CD4-positive, alpha-beta T cell treated with Interleukin-6 at 100 ng/mL for 8 hours (primary cell): ENCODE data around the gene SLC18A2.

ENCODE experiments used
- DNase-seq: peaks from one replicate; pipeline ENCODE4 v3.0.0-alpha.2; 2020; ENCODE audit warnings: mixed read lengths, low spot score

SLC18A2 gene

DNA sequence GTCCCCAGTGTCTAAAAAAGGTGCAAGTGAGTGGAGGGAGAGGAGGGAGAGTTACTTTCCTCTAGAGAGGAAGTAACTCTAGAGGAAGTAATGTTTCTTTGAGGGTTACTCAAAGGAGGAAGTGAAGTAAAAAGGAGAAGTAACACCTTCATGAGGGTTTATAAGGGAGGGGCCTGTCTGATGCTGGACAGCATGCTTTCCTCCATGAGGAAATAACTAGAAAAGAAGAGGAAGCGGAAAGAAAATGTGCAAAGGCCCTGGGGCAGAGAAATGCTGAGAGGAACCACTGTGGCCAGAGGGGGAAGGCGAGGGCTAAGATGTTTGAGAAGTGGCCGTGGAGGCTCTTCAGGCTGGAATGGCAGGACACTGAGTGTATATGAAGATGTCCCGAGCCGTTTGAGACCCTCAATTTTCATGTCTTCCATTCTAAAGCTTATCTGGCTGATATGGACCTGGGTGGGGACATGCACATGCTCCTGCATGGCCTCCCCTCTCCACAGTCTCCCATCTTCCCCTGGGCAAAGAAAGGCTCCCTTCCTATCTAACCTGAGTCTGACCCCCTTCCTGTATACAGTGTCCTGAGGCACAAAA, 3.4 kb upstream of the SLC18A2 start:
- no peak for DNase-seq

DNA sequence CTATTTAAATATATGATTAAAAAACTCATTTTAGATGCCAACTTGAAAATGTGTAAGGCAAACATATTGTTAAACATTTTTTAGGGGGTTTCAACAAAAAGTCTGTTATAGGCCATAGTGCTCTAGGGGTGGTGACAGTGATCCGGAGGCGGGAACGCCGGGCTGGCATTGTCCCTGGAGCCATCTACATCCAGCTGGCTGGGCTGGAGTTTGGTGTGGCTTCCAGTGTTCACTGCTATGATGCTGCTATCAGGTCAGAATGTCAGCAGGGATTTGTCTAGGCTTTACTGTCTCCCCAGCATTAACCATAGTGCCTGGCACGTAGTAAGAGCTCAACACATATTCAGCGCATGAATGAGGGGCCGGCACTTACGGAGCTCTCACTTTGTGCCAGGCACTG, 1.9 kb upstream of the SLC18A2 start:
- no peak for DNase-seq

DNA sequence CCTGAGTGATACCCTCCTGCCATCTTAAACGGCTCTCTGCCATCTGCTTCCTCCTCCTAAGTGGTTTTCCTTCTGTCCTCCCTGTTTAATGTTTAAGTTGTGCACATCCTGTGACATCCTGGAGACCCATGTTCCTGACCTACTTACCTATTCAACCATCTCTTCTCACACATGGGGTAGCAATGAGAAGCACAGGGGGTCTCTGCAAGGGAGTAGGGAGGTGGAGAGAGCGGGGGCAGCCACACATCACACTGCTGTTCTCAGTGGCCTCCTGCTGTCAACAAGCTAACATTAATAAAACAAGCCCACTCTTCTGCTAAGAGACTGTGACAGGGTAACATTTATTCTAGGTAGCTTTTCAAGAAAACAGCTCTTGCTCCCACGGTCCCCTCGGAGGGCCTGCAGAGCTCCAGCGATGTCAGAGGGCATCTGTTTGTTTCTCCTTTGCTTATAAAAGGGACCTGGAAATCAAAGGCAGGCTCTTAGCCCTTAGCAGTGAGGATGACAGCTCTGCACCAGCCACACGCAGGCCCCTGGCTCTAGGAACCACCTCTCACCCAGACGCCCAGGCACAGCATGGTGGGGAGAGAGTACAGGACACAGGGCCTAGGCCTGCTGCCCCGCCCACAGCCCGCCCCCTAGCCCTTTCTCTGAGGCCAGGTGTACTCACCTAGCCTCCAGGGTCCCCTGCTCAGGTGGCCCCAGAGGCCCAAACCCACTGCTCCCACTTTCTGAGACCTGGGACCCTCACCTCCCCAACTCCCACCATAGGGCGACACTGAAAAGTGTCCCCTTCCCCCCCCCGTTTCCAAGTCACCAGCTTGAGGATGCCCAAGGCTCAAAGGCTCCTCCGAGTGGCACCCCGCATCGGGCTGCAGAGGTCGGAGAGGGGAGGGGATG, 943 bp upstream of the SLC18A2 start:
- DNase-seq, result no peak

DNA sequence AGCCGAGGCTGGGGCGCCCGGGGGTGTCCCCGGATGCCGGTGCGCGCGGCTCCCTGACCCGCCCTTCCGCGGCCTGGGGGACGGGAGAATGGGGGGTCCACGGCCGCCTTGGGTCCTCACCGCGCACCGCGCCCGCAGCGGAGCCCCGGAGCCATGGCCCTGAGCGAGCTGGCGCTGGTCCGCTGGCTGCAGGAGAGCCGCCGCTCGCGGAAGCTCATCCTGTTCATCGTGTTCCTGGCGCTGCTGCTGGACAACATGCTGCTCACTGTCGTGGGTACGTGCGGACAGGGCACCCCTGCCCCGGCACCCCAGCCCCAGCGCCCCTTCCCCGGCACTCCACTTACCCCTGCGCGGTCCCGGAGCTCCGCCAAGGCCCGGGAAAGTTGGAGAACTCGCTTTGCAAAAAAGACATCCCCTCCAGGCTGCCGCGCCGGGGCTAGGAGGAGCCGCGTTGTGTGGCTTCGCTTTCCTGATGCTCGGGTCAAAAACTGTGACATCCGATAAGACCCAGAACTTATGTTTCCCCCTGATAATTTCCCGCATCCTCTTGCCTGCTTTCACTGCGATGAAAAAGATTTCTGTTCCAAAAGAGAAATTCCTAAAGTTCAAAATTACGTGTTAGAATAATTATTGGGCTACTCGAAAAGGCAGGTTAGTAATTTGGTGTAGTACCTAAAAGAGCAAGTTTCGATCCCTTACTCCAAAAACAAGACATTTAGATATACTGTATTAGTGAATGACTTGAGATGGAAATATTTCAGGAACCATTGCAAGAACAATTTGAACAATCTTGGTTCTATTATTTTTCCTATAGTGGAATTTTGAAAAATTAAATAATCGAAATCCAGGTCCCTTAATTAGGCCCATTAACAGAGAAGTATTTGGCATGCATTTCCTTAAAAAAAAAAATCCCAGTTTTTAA, 888 bp downstream of the SLC18A2 start:
- no peak for DNase-seq

DNA sequence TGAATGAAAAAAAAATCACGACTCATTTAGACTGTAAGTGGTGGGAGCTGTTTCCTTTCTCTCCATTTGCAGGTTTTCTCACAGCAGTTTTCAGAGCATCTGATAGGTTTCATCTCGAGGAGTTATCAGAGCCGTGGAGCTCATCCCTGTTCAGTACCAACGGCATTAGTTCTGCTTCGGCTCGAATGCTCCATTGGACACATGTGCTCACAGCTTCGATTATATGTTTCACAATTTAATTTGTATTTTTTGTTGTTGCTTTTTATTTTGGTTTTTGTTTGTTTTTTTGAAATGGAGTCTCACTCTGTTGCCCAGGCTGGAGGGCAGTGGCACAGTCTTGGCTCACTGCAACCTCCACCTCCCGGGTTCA, 1.5 kb downstream of the SLC18A2 start:
- DNase-seq, result no peak

DNA sequence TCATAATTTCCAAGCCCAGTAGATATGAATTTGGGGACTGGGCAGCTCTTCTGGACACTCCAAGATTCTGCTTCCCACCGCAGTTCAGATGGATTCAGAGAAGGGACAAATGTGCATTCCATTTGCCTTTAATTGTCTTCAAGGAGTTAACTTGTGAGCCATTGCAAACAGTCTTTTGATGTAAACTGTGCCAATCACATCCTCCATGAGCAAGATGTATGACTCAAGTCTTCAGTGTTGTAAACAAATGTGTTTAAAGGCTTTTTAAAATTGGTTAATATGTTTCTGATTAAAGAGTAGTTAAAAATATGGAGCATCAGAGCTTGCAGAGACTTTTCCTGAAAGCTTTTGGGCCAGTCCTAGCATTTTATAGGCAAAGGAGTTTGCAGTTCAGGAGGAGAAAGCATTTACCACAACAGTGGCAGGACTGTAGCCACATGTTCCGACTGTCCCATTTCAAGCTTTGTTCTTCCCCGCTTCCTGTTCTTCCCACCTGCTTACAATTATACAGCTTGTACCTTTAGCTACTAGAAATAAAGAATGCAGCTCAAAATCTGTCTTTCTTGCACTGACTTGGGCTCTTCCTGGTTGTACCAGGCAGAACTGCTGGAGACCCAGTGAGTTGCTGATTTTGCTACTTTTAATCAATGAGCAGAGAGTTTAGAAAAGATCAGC, 6.2 kb downstream of the SLC18A2 start:
- DNase-seq, result no peak

DNA sequence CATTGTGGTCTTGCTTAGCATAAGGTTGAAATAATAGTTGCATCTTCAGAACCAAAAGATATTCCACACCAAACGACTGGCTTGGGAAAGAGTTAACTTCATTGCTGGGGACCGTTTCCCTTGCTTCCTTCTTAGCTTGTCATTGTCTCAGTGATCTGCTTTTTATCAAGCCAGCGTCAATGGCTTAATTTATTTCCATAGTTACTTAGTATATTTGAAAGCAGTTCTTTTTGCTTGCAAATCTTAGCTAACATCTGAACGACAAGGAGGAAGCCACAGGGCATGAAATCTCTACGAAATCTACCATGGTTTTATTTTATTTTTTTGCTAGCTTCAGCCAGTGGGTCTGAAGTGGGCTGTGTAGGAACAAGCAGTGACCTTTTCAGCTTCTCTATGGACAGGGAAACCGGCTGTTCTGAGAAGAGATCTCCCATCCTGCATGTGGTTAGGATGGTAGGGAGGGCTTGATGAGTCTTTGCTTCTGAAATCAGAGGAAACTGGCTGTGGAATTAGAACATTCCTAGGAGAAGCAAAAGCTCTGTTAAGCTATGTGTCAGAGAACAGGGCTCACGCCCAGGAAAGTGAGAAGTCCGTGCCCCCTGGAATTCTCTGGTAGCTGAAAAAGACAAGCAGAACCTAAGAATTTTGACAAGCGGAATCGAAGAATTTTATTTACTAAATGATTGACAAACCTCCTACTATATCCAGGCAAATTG, 8.0 kb downstream of the SLC18A2 start:
- DNase-seq, result no peak

DNA sequence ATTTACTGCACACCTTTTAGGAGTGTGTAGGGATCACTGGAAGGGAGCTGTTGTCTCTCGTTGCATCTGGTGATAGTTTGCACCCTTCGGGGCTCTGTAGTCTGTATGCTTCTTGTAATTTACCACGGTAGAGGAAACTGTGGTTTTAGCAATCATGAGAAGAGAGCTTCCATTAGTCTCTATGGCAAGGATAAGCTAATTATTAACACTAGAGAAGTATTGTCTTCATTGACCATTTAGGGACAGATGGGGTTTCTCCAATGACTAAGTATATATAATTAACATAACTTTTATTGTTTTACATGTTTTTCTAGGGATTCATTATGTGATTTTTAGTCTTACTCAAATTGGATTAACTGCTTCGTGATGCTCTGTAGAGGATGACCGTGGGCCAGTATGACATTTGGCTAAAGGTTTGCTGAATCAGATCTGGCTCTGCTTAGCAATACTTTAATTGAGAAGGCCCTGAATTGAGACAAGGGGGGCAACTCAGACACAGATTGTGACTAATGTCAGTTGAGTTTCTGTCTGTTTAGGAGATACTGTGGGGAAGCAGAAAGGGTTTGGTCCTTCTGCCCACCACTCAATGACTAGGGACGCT, 8.7 kb downstream of the SLC18A2 start:
- DNase-seq, result no peak

DNA sequence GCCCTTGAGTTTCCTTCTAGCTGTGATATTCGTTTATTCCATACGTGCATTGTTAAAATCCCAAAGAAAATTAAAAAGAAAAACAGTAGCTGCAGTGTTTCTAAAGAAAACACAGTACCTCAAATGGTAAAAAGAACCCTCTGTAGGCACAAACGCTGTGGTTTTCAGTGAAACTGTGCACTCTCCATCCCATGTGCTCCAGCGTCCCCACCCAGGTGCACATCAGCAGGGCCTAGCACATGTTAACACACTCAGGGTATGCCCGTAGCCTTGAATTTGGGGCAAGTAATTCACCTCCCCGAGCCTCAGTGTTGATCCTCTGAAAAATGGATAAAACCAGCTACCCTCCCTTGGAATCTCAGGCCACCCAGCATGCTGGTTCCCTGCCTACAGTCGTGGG, 9.5 kb downstream of the SLC18A2 start:
- no peak for DNase-seq

DNA sequence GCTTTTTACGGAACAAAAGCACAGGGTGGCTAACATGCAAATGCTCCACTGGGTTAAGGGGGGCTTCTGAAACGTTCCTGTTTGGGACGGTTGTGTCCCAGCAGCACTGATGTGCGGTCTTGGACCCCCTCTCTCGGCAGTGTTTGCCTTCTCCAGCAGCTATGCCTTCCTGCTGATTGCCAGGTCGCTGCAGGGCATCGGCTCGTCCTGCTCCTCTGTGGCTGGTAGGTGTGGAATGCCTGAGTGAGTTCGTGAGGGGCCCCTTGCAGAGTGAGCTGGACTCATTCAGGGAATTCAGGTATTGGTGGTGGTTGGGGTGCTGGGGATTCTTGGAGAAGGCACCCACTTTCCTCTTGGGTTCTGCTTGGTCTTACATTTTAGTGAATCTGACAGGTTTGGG, 13.0 kb downstream of the SLC18A2 start:
- DNase-seq, result no peak

DNA sequence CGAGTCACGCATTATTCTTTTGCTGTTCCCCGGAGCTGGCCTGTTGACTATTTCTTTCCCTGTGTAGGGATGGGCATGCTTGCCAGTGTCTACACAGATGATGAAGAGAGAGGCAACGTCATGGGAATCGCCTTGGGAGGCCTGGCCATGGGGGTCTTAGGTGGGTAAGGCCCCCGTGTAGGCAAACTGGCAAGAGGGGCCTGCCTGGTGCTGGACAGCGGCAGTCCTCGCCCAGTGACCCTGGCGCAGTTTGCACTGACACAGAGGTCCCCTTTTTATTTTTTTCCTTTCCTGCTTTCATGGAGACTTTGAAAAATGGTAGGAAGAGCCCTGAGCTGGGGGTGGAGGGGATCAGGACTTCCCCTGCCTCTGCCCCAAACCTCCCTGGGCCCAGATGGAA, 13.4 kb downstream of the SLC18A2 start:
- no peak for DNase-seq

DNA sequence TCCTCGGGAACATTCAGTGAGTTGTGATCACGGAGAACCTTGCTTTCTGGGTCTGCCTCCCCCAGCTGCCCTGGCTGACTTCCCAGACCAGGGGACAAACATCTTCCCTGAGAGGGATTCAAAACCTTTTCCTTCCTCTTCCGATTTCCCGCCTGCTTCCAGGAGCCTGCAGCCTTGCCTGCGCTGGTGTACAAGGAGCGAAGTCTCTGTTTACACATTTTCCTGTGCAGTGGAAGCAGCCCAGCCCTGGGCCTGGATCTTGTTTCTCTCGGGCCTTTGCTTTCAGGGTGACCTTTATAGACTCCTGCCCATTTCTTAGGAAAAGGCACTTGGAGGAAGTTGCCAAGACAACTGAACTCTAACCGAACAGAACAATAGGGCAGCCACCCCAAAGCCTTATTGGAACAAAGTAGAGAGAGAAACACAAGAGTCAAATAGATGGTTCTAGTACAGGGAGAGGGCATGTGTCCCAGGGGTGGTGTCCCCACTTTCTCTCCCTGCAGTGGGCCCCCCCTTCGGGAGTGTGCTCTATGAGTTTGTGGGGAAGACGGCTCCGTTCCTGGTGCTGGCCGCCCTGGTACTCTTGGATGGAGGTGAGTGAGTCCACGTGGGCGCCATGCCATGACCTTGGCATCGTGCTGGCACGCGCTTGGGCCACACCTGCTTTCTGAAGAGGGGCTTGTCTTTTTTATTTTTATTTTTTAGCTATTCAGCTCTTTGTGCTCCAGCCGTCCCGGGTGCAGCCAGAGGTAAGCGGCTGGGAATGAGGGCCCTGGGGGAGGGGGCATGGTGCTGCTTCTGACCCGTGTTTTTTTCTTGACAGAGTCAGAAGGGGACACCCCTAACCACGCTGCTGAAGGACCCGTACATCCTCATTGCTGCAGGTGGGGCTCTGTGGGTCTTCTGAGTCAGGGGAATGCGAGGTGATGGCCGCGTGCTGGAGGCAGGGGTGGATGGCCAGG, 14.1 kb downstream of the SLC18A2 start:
- no peak for DNase-seq

DNA sequence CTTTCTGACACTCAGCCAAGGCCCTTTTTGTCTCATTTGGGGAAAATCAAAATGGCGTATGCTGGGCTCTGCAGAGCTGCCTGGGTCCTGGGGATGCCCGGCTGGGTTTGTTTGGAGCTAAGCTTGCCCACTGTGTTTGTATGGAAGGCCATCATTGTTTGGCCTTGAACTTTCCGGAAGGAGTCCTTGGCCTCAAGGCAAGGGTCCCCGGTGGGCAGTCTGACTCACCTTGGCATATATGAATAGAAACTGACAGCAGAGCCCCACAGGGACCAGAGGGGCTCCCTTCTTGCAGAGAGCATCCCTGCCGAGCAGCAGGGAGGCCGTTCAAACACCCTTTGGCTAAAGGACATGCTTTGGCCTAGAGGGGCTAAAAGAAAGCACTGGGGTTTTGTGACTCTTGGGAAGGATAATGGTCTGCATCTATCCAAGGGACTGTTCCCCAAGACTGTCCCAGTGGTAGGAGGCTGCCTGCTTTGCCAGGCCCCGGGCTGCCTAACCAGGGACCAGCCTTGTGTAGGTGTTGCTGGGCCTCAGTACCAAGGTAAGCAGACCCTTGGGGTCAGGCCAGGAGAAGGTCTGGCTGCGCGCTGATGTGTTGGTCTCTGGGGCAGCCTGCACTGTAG, 15.0 kb downstream of the SLC18A2 start:
- DNase-seq, result no peak

DNA sequence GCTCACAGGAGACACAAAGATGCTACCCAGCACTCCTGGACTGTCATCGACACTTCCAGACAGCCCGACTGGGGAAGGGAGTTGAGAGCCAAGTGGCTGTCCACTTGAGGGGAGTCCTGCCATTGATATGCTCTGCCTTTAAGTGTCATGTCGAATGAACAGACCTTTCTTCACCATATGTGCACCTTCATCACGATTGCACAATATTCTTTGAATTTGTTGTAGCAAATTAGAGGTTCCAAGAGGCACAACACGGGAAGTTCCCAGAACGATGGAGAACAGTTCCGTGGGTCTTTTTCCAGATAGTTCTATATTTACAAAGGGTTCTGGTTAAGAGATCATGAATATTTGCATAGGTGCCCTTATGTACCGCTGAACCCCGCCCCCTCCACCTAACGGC, 16.0 kb downstream of the SLC18A2 start:
- no peak for DNase-seq

DNA sequence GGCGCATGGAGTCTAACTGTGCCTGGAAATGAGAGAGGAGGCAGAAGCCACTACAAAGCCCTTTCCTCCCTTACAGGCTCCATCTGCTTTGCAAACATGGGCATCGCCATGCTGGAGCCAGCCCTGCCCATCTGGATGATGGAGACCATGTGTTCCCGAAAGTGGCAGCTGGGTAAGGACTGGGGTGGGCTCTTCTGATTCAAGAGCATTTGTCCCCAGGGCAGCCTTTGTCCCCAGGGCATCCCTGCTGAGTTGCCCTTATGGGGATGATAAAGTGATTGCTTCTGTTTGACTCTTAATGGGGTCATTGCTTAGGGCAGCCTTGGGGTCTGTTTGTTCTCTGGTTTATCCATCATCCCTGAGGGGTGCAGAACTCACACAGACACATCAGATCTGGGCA, 16.8 kb downstream of the SLC18A2 start:
- no peak for DNase-seq

DNA sequence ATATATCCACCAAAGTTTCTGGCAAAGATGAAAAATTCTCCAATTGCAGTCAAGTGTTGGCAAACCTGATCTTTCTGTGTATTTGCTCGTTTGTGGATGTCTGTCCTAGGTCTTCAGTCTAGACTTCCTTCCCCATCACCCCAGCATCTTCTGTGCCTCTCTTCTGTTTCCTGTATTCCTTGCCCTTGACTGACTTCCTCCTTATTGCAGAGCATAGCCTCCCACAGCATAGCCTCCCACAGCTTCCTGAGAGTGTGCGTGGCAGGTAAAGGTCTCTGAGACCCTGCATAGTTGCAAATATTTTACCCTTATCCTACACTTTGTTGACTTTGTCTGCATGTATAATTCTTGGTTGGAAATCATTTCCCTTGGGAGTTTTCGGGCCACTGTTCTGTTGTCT, 18.4 kb downstream of the SLC18A2 start:
- no peak for DNase-seq

DNA sequence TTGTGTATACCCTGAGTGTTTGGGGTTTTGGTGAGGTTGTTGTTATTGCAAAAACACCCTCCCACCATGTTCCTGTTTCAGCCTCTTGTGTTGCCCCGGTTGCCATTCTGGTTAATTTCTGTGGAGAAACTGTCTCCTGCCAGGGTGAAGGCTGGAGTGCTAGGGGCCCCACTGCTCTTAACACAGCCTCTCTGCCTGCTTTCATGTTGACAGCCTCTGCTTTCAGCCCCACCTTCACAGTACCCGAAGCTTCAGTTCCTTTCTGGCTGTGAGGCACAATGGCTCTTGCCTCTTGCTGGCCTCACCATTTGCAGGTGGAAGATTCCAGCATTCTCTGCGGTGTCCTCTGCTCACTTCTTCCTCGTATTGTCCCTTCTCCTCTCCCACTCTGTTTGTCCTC, 19.2 kb downstream of the SLC18A2 start:
- no peak for DNase-seq

DNA sequence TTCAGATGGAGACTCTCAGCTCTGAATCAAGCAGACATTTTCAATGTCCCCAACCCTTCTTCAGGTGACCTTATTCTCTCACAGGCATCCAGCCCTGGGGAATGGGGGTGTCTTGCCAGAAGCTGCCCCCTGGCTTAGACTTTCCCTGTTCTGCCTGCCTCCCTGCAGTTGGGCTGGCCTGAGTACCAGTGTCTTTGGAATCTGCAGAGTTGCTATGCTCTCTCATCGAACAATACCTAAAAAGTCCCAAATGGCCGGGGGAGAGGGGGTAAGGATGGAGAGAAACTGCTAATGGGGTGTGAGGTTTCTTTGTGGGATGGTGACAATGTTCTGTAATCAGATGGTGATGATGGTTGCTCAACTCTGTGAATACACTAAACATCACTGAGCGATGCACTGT, 20.6 kb downstream of the SLC18A2 start:
- no peak for DNase-seq

DNA sequence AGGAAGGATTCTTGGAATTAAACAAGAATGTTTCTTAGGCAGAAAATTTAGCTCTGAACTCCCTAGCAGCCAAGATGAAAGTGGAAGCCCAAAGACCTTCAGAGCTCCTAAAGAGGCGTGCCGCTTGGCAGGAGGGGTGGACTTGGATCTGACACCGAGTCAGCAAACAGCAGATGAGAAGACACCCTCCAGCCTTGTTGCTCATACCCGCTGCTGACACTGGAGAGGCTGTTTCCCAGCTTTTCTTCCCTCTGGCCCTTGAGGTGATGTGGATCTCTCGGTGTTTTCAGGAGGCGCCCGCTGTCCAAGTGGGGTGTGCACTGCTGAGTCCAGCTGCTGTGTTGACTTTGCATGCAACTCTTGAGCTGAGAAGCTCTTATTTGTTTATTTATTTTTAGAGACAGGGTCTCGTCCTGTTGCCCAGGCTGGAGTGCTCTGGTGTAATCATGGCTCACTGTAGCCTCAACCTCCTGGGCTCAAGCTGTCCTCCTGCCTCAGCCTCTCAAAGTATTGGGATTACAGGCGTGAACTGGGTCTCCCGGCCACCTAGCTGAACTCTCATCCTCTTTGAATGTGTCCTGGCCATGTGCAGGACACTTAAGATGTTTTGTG, 21.5 kb downstream of the SLC18A2 start:
- no peak for DNase-seq
